ENCODE data around the gene RNPS1.

GRCh38 chr16:2267913-2268666 is at the start of gene RNPS1:
- peak; percentile 76 for TF ChIP-seq POLR2AphosphoS5 (IDR thresholded peaks at IDR 0.05; ENCODE audit: insufficient read depth, low read depth, low read length)
- TF ChIP-seq MAX (IDR thresholded peaks at IDR 0.05; ENCODE audit: insufficient read depth, insufficient read length), result no peak
- TF ChIP-seq EZH2 (IDR thresholded peaks at IDR 0.05; ENCODE audit: borderline replicate concordance, low read depth, low read length, severe bottlenecking), result no peak
- TF ChIP-seq CTCF (IDR thresholded peaks at IDR 0.05; ENCODE audit: extremely low read depth in 1 of 2, insufficient read depth in 1 of 2, low read depth in 1 of 2, low read length in 2 of 2), result no peak
- TF ChIP-seq POLR2A (IDR thresholded peaks at IDR 0.05; ENCODE audit: low read depth, low read length), result peak; percentile 85
- TF ChIP-seq FOS (IDR thresholded peaks at IDR 0.05; ENCODE audit: borderline replicate concordance, insufficient read depth, low read length), result no peak
- peak; percentile 49 for TF ChIP-seq MYC (IDR thresholded peaks at IDR 0.05; ENCODE audit: low read depth, low read length)
- TF ChIP-seq JUN (IDR thresholded peaks at IDR 0.05; ENCODE audit: borderline replicate concordance, insufficient read depth, insufficient read length, low read depth), result peak; percentile 36
- TF ChIP-seq GATA2 (IDR thresholded peaks at IDR 0.05; ENCODE audit: insufficient read depth, insufficient read length, low read depth, low read length), result no peak

All from endothelial cell of umbilical vein (primary cell).